Medulla oblongata (tissue), 1 donor: Measurements from ENCODE around the gene PCDHGA11.
"Not testable (repeated sequence)": the region's sequence is repeated elsewhere in the genome, so short reads cannot be mapped to it uniquely, and the experiment has no call there.

ENCODE experiments used
- DNase-seq: peaks from one replicate; pipeline ENCODE4 v3.0.0-alpha.2; 2015; ENCODE audit errors: extremely low spot score

Gene PCDHGA11

GRCh38 chr5:141420855-141421488 is at the start of gene PCDHGA11:
PCDHGA11 (plus strand) TSS chr5:141421051; CDS start chr5:141421228, 177 bp downstream.
- peak; percentile 30 for DNase-seq

- no peak for DNase-seq
These were observed 49.0 kb upstream of the PCDHGA11 start for GRCh38 chr5:141371572-141372475.

DNA sequence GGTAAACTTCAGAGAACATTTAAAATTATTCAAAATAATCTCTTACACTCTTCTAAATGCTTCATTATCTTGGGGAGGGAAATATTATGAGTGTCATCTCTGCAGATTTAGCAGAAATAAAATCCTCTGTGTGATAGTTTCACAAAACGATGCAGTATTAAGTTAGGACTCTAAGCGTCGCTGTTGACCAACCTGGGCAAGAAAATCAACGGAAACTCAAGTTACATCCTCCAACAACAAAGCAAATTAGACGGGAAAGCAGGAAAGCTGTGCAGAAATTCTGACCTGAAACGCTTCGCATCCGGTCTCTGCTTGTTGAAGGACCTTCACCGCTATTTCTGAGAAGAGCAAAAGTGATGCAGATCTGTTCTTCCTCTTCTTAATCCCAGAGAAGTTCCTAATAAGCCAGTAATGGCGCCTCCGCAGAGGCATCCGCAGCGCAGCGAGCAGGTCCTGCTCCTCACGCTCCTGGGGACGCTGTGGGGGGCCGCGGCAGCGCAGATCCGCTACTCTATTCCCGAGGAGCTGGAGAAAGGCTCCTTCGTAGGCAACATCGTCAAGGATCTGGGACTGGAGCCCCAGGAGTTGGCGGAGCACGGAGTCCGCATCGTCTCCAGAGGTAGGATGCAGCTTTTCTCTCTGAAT is 47.1 kb upstream of the PCDHGA11 start, which contains the start of gene PCDHGA6:
Gene PCDHGA6, plus strand, starts transcription at position 219 of the 645 bp plus-strand sequence. Its CDS starts 193 bp downstream, at position 412.
- no peak for DNase-seq

DNA sequence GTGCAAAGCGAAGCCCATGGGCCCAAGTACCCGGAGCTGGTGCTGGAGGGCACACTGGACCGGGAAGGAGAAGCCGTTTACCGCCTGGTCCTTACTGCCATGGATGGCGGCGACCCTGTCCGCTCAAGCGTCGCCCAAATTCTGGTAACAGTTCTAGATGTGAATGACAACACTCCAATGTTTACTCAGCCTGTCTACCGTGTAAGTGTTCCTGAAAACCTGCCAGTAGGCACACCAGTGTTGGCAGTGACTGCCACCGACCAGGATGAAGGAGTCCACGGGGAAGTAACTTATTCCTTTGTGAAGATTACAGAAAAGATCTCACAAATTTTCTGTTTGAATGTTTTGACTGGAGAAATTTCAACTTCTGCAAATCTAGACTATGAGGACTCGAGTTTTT is 46.2 kb upstream of the PCDHGA11 start:
- DNase-seq = no peak

DNA sequence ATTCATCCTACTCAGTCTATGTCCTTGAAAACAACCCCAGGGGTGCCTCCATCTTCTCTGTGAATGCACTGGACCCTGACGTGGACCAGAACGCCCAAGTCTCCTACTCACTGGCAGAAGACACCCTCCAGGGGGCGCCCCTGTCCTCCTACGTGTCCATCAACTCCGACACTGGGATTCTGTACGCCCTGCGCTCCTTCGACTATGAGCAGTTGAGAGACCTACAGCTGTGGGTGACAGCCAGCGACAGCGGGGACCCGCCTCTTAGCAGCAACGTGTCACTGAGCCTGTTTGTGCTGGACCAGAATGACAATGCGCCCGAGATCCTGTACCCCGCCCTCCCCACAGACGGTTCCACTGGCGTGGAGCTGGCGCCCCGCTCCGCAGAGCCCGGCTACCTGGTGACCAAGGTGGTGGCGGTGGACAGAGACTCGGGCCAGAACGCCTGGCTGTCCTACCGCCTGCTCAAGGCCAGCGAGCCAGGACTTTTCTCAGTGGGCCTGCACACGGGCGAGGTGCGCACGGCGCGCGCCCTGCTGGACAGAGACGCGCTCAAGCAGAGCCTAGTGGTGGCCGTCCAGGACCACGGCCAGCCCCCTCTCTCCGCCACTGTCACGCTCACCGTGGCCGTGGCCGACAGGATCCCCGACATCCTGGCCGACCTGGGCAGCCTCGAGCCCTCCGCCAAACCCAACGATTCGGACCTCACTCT is 45.3 kb upstream of the PCDHGA11 start:
- DNase-seq = not testable (repeated sequence)

DNA sequence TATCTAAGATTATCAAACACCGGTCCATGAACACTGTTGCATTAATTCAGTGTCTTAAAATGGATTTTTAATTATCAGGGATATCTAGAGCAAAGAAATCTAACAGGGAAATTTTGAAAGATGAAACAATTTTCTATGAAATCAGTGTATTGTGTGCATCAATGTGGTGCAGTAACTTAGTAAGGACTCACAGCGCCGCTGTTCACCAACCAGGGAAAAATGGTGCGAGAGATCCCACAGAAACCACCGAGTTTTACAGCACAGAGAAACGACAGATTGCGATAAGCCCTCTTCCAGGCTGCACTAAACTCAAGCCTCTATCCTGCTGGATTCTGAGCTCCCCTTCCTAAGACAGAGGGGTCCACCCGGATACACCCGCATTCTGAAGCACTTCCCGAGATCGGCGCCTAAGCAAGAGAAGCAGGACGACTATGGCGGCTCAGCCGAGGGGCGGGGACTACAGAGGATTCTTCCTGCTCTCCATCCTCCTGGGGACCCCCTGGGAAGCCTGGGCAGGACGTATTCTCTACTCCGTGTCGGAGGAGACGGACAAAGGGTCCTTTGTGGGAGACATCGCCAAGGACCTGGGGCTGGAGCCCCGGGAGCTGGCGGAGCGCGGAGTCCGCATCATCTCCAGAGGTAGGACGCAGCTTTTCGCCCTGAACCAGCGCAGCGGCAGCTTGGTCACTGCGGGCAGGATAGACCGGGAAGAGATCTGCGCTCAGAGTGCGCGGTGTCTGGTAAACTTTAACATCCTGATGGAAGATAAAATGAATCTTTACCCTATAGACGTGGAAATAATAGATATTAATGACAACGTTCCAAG is 38.2 kb upstream of the PCDHGA11 start, which contains the start of gene PCDHGA7:
Gene PCDHGA7, plus strand, starts transcription at position 274 of the 826 bp plus-strand sequence. Its CDS starts 158 bp downstream, at position 432.
- no peak for DNase-seq

GRCh38 chr5:141383345-141383744 is 37.5 kb upstream of the PCDHGA11 start:
- DNase-seq = no peak

- no peak for DNase-seq
These were observed 36.2 kb upstream of the PCDHGA11 start for GRCh38 chr5:141384471-141385267.

DNA sequence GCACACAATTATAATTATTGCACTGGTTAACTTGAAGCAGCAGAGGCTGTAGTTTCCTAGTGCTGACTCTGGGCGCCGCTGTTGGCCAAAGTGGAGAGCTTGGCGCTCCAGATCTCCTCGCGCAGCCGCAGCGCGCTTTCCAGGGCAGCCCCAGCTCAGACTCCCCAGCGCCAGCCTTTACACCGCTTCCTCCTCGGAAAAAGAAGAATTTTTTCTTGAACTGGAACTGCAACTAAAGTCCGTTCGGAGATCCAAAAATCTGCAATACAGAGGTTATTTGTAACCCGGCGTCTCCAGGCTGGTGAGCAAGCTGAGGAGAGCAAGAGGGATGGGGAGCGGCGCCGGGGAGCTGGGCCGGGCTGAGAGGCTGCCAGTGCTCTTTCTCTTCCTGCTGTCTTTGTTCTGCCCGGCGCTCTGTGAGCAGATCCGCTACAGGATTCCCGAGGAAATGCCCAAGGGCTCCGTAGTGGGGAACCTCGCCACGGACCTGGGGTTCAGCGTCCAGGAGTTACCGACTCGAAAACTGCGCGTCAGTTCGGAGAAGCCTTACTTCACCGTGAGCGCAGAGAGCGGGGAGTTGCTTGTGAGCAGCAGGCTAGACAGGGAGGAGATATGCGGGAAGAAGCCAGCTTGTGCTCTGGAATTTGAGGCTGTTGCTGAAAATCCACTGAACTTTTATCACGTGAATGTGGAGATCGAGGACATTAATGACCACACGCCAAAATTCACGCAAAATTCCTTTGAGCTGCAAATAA is 33.1 kb upstream of the PCDHGA11 start, which contains the start of gene PCDHGB4:
Gene PCDHGB4, plus strand, starts transcription at position 142 of the 755 bp plus-strand sequence. Its CDS starts 187 bp downstream, at position 329.
- peak; percentile 4 for DNase-seq

DNA sequence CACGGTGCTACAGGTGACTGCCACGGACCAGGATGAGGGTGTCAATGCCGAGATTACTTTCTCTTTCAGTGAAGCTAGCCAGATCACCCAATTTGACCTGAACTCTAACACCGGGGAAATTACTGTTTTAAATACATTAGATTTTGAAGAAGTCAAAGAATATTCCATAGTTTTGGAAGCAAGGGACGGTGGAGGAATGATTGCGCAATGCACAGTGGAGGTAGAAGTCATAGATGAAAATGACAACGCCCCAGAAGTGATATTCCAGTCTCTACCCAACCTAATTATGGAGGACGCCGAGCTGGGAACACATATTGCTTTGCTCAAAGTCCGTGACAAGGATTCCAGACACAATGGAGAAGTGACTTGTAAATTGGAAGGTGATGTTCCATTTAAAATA is 32.2 kb upstream of the PCDHGA11 start:
- DNase-seq = no peak

DNA sequence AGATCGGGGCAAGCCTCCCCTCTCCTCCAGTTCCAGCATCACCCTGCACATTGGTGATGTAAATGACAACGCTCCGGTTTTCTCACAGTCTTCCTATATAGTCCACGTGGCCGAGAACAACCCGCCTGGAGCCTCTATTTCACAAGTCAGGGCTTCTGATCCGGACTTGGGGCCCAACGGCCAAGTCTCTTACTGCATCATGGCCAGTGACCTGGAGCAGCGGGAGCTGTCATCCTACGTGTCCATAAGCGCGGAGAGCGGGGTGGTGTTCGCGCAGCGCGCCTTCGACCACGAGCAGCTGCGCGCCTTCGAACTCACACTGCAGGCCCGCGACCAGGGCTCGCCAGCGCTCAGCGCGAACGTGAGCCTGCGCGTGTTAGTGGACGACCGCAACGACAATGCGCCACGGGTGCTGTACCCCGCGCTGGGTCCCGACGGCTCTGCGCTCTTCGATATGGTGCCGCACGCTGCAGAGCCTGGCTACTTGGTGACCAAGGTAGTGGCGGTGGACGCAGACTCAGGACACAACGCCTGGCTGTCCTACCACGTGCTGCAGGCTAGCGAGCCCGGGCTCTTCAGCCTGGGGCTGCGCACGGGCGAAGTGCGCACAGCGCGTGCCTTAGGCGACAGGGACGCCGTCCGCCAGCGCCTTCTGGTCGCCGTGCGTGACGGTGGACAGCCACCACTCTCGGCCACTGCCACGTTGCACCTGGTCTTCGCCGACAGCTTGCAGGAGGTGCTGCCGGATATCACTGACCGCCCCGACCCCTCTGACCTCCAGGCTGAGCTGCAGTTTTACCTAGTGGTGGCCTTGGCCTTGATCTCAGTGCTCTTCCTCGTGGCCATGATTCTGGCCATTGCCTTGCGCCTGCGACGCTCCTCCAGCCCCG is 31.5 kb upstream of the PCDHGA11 start:
- no peak for DNase-seq

DNA sequence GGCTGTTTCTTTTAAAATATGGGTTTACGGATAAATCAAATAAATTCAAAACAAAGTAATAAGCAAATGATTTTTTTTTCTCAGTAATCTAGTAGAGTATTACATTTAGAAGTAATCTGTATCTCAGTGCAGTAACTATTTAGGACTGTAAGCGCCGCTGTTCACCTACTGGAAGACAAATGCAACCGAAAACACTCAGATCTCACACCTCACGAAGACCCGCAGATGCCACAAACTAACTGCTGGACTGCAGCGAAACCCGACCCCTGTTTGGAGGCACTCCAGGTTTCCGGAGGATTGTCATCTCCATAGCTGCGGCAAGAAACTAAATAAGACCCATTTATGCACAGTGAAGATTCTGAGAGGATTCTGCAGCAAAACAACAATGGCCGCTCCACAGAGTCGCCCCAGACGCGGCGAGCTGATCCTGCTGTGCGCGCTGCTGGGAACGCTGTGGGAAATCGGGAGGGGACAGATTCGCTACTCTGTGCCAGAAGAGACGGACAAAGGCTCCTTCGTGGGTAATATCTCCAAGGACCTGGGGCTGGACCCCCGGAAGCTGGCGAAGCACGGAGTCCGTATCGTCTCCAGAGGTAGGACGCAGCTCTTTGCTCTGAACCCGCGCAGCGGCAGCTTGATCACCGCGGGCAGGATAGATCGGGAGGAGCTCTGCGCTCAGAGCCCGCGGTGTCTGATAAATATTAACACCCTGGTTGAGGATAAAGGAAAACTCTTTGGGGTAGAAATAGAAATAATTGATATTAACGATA is 28.2 kb upstream of the PCDHGA11 start, which contains the start of gene PCDHGA8:
Gene PCDHGA8, plus strand, starts transcription at position 205 of the 770 bp plus-strand sequence. Its CDS starts 181 bp downstream, at position 386.
- DNase-seq = no peak

GRCh38 chr5:141393267-141393666 is 27.6 kb upstream of the PCDHGA11 start:
- DNase-seq = no peak

DNA sequence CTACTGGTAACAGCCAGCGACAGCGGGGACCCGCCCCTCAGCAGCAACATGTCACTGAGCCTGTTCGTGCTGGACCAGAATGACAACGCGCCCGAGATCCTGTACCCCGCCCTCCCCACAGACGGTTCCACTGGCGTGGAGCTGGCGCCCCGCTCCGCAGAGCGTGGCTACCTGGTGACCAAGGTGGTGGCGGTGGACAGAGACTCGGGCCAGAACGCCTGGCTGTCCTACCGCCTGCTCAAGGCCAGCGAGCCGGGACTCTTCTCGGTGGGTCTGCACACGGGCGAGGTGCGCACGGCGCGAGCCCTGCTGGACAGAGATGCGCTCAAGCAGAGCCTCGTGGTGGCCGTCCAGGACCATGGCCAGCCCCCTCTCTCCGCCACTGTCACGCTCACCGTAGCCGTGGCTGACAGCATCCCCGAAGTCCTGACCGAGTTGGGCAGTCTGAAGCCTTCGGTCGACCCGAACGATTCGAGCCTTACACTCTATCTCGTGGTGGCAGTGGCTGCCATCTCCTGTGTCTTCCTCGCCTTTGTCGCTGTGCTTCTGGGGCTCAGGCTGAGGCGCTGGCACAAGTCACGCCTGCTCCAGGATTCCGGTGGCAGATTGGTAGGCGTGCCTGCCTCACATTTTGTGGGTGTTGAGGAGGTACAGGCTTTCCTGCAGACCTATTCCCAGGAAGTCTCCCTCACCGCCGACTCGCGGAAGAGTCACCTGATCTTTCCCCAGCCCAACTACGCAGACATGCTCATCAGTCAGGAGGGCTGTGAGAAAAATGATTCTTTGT is 26.3 kb upstream of the PCDHGA11 start:
- DNase-seq = not testable (repeated sequence)

- peak; percentile 12 for DNase-seq
These were observed 22.9 kb upstream of the PCDHGA11 start, which contains the start of gene PCDHGB5 for GRCh38 chr5:141397756-141398551. PCDHGB5 (plus strand) TSS chr5:141397947; CDS start chr5:141398128, 181 bp downstream.
